ACC112 (cell line): ENCODE measurements around the gene NEK4.

Source experiments
- H2AFZ ChIP-seq: fragments of 200-600 bp; sonication (generic); one replicate; pipeline ENCODE4 v1.6.0; 2017; ENCODE audit warnings: antibody characterized with exemption, low read length; ENCODE audit not compliant: unreplicated experiment
- H3K27ac ChIP-seq: fragments of 200-600 bp; sonication (generic); 2 replicates; pipeline ENCODE4 v1.5.1; 2014; ENCODE audit warnings: low read depth, mild to moderate bottlenecking, antibody characterized with exemption, low read length, moderate library complexity
- H3K27me3 ChIP-seq: fragments of 200-600 bp; sonication (generic); 2 replicates; pipeline ENCODE4 v1.6.1; 2014; ENCODE audit warnings: mild to moderate bottlenecking, antibody characterized with exemption, low read length, moderate library complexity, mixed read lengths; ENCODE audit not compliant: insufficient read depth
- H3K36me3 ChIP-seq: fragments of 200-600 bp; sonication (generic); 2 replicates; pipeline ENCODE4 v1.6.1; 2016; ENCODE audit warnings: mild to moderate bottlenecking, antibody characterized with exemption, low read length, moderate library complexity, mixed read lengths; ENCODE audit not compliant: insufficient read depth
- H3K4me1 ChIP-seq: fragments of 200-600 bp; sonication (generic); one replicate; pipeline ENCODE4 v1.6.1; 2016; ENCODE audit warnings: low read length, mixed read lengths; ENCODE audit not compliant: insufficient read depth, unreplicated experiment, control insufficient read depth
- H3K4me3 ChIP-seq: fragments of 200-600 bp; sonication (generic); 2 replicates; pipeline ENCODE4 v1.5.1; 2014; ENCODE audit warnings: mild to moderate bottlenecking, low read depth, low read length
- H3K79me2 ChIP-seq: fragments of 200-600 bp; sonication (generic); one replicate; pipeline ENCODE4 v1.6.0; 2016; ENCODE audit warnings: low read length; ENCODE audit not compliant: control insufficient read depth, unreplicated experiment, insufficient read depth

The NEK4 gene

GRCh38 chr3:52792961-52793695 lies 22.4 kb upstream of the NEK4 start:
- Histone ChIP-seq H2AFZ (no peak overlapping the region), H3K79me2 (no peaks in the 10 kb centered on the region), H3K4me3 (no peak overlapping the region), H3K27ac (no peak overlapping the region), H3K27me3 (no peaks in the 10 kb centered on the region), H3K36me3 (no peaks in the 10 kb centered on the region), H3K4me1 (no peaks in the 10 kb centered on the region)

GRCh38 chr3:52792413-52792812 lies 21.7 kb upstream of the NEK4 start:
- Histone ChIP-seq H3K4me3 (no peak overlapping the region), H3K79me2 (no peaks in the 10 kb centered on the region), H3K27ac (no peak overlapping the region), H3K27me3 (no peaks in the 10 kb centered on the region), H3K4me1 (no peaks in the 10 kb centered on the region), H3K36me3 (no peaks in the 10 kb centered on the region), H2AFZ (no peak overlapping the region)

- no peaks in the 10 kb centered on the region for H3K4me1 ChIP-seq
- H3K27me3 ChIP-seq = no peaks in the 10 kb centered on the region
- H3K36me3 ChIP-seq = no peaks in the 10 kb centered on the region
- no peak overlapping the region for H3K4me3 ChIP-seq
- H3K27ac ChIP-seq = no peak overlapping the region
- no peaks in the 10 kb centered on the region for H3K79me2 ChIP-seq
- no peak overlapping the region for H2AFZ ChIP-seq
Measured at GRCh38 chr3:52791928-52792327, 21.2 kb upstream of the NEK4 start.

GRCh38 chr3:52791366-52791765 lies 20.6 kb upstream of the NEK4 start:
- no peaks in the 10 kb centered on the region for H3K36me3 ChIP-seq
- H3K27me3 ChIP-seq = no peaks in the 10 kb centered on the region
- no peaks in the 10 kb centered on the region for H3K79me2 ChIP-seq
- no peaks in the 10 kb centered on the region for H3K4me1 ChIP-seq
- no peak overlapping the region for H2AFZ ChIP-seq
- H3K27ac ChIP-seq = no peak overlapping the region
- no peak overlapping the region for H3K4me3 ChIP-seq

- H3K27me3 ChIP-seq = no peaks in the 10 kb centered on the region
- no peak overlapping the region for H2AFZ ChIP-seq
- H3K4me1 ChIP-seq = no peaks in the 10 kb centered on the region
Measured at GRCh38 chr3:52790741-52791140, 20.0 kb upstream of the NEK4 start.

GRCh38 chr3:52790337-52790736 lies 19.6 kb upstream of the NEK4 start:
- Histone ChIP-seq H3K79me2 (no peaks in the 10 kb centered on the region), H3K4me3 (no peak overlapping the region), H3K36me3 (no peaks in the 10 kb centered on the region), H3K27ac (no peak overlapping the region), H3K4me1 (no peaks in the 10 kb centered on the region), H3K27me3 (no peaks in the 10 kb centered on the region), H2AFZ (no peak overlapping the region)

More at GRCh38 chr3:52790741-52791140, 20.0 kb upstream of the NEK4 start:
- no peaks in the 10 kb centered on the region for H3K79me2 ChIP-seq
- H3K36me3 ChIP-seq = no peaks in the 10 kb centered on the region
- H3K27ac ChIP-seq = no peak overlapping the region
- H3K4me3 ChIP-seq = no peak overlapping the region

GRCh38 chr3:52789746-52790040 lies 19.0 kb upstream of the NEK4 start:
- no peaks in the 10 kb centered on the region for H3K27me3 ChIP-seq

GRCh38 chr3:52788890-52789745 lies 18.4 kb upstream of the NEK4 start:
- H3K27me3 ChIP-seq = no peaks in the 10 kb centered on the region
- no peaks in the 10 kb centered on the region for H3K79me2 ChIP-seq
- H3K4me1 ChIP-seq = no peaks in the 10 kb centered on the region
- no peak overlapping the region for H2AFZ ChIP-seq
- H3K36me3 ChIP-seq = no peaks in the 10 kb centered on the region
- H3K4me3 ChIP-seq = no peak overlapping the region
- H3K27ac ChIP-seq = no peak overlapping the region

More at GRCh38 chr3:52789746-52790040, 19.0 kb upstream of the NEK4 start:
- no peak overlapping the region for H3K27ac ChIP-seq
- no peak overlapping the region for H2AFZ ChIP-seq
- no peaks in the 10 kb centered on the region for H3K36me3 ChIP-seq
- no peak overlapping the region for H3K4me3 ChIP-seq
- no peaks in the 10 kb centered on the region for H3K79me2 ChIP-seq
- no peaks in the 10 kb centered on the region for H3K4me1 ChIP-seq

GRCh38 chr3:52787672-52788625 lies 17.2 kb upstream of the NEK4 start:
- no peaks in the 10 kb centered on the region for H3K36me3 ChIP-seq
- H3K27ac ChIP-seq = no peak overlapping the region
- H3K79me2 ChIP-seq = no peaks in the 10 kb centered on the region
- H3K27me3 ChIP-seq = peaks cover 9% of the 10 kb centered on the region
- H2AFZ ChIP-seq = no peak overlapping the region
- no peak overlapping the region for H3K4me3 ChIP-seq
- no peaks in the 10 kb centered on the region for H3K4me1 ChIP-seq

- Histone ChIP-seq H3K36me3 (no peaks in the 10 kb centered on the region), H3K4me3 (no peak overlapping the region), H3K27ac (no peak overlapping the region), H3K27me3 (peaks cover 16% of the 10 kb centered on the region), H3K4me1 (no peaks in the 10 kb centered on the region), H2AFZ (no peak overlapping the region), H3K79me2 (no peaks in the 10 kb centered on the region)
Measured at GRCh38 chr3:52787246-52787645, 16.5 kb upstream of the NEK4 start.
